T-helper 22 cell (primary cell): ENCODE results near the gene UROC1.

Experiments used
- DNase-seq: peaks from one replicate; pipeline ENCODE4 v3.0.0-alpha.2; 2020; ENCODE audit warnings: low read depth

UROC1 gene

DNA sequence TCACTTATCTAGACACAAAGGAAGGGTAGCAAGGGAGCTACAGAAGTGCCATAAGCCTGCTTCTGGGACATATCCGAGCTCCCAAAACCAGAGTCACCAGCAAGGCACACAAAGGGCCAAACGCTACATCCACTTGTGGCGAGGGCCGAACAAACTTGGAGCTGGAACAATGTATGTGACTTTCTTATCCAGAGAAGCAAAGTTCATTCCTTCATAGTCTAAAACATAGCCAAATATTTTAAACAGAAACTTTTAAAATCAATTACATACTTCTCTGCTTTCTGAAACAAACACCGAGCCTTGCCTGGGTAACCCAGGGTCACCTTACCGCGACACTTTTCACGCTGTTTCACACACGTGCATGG, 57.8 kb downstream of the UROC1 start:
- DNase-seq = no peak

DNA sequence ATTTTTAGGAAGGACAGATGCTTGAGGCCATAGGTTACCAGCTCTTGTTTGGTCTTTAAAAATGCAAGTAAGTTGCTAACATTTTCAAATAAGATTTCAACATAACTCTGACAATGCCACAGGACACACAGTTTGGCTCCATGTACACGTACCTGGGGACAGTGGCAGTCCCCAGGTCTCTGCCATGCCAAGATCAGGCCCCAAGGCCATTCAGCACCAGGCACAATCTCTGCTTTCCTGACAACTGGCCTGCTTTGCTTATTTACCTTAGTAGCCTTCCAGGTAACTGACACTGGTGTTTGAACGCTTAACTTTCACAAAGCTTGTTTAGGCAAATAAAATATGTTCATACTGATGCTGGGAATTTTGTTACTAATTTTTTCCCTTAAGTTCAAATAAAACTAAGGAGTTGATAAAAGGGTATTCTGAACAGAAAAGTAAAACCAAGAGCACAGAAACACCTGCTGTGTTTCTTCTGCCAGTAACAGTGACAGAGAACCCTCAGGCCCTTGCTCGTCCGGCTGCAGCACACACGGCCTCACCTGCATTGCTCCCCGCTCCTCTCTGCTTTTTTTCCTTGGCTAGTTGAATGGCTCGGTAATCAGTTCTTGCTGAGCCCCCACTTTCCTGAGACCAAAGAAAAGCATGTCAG, 58.3 kb downstream of the UROC1 start:
- no peak for DNase-seq

DNA sequence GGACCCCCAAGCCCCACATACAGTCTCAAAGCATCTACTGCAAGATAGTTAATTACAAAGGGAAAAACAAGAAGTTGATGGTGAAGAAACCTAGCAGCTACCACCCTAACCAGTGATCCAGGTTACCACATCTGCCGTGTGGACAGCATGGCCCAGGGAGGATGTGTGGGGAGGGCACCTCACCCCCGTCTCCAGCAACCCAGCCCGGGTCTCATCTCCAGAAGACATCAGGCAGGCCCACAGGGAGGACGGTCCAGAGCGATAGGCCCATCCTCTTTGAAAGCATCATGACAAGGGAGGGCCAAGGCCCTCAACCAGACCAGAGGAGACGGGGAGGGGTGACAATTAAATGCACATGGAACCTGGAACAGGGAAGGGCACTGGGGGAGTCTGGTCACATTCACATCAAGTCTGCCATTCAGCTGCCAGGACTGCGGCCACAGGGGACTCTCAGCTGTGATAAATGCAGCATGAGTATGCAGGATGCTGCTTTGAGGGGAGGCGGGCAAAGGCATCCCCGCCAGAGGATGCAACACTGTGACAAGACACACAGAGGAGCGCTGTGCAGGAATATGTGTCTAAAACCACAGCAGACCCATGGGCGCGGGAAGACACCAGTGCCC, 60.7 kb downstream of the UROC1 start:
- DNase-seq = no peak

DNA sequence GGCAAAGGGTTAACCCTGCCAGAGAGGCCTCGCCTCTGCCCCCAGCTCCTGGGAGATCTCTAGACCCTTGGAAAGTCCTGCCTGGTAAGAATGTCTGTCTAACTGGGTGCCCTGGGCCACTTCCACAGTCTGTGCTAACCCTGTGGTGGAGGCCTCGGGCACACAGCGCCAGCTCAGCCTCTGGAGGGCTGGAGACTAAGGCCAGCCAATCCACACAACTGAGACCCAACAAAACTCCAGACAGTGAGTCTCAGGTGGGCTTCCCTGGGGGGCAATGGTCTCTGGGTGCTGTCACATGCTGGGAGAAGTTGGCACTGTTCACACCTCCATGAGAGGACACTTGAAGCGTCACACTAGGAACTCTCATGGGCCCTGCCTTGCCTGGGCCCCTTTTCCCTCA, 61.4 kb downstream of the UROC1 start:
- DNase-seq = no peak

DNA sequence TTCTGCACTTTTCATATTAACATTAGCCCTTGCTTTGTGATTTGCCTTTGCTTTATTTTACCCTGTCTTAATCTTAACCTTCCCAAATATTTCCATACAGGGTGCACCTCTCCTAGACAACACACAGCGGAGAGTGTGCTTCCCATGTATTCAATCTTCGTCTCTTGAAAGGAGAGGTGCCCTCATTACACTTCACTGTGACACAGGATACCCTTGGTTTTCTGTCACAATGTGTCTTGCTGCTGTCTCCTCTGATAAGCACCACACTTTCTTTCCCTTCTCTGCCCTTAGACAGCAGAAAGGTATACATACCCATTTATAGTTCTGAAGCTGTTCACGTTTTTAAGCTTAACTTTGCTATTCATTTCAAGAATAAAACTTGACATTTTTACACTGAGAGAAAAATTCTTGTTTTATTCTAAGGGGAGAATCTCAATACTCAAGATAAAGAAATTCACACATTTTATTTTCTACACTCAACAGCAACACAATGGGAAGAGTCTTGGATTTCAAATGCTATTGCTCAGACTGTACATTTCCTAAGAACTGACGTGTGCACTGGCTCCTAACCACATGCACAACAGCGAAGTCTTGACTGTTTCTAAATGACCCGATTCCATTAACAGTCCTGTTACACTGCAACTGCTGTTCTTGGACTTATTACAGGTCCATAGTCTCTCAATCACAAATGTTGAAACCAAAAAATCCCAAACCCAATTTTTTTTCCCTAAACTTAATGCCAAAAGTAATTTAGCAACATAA, 63.0 kb downstream of the UROC1 start:
- no peak for DNase-seq

DNA sequence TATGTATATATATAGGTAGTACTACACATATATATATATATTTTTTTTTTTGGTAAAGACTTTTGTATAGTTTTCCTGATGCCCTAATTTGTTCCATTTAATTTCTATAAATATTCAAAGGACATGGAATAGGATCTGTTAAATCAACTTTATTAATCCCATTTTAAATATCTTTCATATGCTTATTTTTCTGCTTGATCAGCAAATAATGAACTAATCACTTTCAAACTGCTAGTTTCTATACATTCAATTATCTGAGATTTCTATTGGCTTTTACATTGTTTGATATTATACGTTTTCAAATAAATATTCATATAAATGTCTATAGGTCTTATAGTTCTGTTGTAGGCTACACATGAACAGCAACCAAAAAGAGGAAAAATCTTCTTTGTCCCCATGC, 63.5 kb downstream of the UROC1 start:
- DNase-seq = no peak

DNA sequence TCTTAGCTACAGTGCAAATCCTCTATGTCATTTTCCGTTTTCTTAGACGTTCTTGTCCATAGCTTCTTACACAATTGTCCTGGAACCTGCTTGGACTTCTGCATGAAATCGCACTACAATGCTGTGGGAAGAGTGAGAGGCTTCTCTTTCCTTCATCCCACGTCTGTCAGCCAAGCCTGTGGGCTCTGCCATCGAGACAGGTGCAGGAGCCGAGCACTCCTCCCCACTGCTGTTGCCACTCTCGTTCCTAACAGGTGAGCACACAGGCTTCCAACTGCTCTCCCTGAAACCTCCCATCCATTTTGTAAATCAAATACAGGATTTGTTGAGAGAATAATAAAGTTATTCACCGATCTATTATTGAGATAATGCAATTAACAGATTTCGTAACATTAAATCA, 65.4 kb downstream of the UROC1 start:
- DNase-seq = no peak

DNA sequence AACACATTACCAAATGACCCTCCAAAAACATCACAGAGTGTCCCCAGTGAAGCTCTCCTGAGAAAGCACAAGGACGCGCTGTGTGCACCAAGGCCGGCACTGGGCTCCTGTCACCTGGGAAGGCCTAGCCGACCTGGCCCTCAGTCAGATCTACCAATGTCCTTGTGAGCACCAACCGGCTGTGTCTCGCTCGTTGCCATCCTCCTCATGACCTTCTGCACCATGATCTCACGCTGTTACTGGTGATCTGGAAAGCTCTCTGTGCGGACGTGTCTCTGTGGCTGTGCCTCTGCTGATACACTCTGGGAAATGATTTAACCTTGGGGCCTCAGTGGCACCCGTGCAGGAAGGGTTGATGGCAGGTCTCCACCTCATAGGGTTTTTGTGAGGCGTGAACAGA, 66.1 kb downstream of the UROC1 start:
- DNase-seq = no peak

DNA sequence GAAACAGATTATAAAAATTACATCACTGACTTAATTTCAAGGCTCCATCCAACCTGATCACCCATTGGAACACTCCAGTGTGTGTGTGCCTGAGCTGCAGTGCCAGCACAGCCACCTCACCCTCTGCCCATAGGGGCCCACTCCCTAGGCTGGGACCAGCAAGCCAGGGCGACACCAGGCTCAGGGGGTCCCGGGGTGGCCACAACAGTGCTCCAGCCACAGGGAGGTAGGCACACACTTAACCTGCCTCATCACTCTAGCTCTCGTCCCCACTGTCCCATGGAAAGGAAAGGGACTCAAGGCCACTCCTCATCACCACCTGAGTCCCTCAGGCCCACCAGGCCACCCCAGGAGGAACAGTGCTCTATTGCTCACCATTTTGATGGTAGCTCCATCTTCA, 66.8 kb downstream of the UROC1 start:
- DNase-seq = no peak

DNA sequence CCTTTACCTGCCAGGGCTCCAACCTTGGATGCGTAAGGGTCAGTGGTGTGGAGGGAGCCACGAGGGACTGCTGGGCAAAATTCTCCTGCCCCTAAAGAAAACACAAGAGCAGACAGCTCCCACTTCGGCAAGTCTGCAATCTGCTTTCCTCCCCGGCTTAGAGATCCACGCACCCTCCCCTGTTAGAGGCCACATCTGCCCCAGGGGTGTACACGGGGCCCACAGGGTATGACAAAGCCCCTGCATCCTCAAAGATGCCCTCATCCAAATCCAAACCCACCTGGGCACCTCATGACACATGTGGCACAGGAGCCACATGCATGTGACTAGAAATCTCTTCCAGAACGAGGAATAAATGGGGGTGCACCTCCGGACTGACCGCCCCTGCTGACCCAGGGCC, 67.4 kb downstream of the UROC1 start:
- no peak for DNase-seq

DNA sequence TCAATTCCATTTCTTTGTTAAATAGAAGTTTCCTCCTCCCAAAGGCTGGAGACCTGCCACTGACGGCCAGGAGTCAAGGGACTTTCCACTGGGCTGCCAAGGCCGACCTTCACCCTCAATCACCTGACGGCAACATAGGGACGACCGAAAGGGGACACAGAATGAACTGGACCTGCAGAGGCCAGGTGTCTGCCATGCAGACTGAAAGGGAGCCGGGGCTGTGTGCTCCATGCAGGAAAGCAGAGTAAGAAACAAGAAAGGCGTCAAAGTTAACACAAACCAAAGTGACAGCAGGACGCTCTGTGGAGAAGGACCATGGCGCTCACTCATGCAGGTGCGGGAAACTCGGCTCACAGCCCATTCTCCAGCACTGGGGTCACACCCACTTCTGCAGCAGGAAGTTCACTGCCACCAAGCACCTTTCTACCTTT, 67.9 kb downstream of the UROC1 start:
- no peak for DNase-seq

DNA sequence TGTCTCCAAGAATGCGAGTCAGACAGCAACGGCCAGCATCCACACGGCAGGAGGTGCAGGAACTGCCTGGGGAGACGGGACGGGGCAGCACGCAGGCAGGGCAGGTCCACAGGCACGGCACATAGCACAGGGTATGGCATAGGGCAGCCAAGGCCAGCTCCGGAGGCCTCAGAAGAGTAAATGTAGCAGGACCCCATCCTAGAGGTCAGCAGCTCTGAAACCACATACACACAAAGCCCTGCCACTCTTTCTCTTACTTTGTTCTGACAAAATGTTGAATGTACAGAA, 68.7 kb downstream of the UROC1 start:
- no peak for DNase-seq

DNA sequence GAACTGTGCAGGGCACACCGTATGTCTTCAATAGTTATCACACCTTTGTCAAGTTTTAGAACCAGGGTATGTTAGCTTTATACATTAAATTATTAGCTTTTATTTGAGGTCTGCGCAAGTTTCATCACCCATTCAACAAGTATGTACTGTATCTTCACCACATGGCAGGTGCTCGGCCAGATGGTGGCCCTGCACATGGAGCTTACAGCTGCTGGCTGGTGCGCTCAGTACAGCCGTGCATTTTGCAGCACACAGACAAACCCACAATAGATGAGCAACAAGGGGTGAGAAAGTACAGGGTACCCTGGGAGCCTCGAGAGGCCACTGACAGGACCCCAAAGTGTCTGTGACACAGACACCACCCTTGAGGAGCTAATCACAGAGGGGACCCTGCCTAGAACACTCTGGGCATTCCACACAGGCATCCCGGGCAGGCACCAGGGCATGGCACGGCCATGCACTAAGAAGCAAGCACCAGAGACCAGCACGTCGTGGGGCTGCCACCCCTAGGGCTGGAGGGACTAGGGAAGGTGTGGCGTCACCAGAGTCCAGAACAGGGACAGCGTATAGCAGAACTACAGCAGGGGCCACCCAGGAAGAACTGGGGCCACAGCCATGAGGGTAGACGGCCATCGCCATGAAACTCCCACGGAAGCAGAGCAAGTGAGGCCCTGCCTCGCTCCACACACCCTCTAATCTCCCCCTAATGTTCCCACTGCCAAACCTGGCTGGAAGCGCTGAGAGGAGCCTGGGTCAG, 69.3 kb downstream of the UROC1 start:
- DNase-seq = no peak

DNA sequence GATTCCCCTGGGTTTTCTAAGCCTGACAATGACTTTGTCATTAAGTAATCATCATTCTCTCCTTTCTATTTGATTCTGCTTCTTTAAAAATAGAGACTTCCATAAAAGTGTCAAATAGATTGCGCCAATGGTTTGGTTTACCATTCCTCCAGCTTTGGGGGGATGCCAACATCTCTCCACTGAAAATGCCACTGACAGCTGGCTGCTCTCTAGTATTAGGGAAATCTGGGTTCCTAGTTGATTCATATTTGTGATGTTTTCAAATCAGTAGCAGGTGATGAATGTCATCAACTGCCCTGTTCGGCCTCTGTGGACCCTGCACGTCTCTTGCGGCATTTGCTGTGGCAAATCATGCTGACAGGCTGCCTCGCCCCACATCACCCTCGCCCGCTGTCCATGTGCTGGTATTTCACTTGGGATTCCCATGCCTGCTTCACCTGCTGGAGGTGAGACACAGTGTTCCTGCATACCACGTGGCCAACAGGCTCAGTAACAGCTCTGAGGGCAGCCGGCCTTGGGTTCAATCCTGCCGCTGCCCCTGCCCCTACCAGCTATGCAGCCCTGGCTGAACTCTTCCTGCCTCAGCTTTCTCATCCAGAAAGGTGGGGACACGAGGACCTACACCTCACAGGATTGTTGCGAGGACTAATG, 70.0 kb downstream of the UROC1 start:
- DNase-seq = no peak

DNA sequence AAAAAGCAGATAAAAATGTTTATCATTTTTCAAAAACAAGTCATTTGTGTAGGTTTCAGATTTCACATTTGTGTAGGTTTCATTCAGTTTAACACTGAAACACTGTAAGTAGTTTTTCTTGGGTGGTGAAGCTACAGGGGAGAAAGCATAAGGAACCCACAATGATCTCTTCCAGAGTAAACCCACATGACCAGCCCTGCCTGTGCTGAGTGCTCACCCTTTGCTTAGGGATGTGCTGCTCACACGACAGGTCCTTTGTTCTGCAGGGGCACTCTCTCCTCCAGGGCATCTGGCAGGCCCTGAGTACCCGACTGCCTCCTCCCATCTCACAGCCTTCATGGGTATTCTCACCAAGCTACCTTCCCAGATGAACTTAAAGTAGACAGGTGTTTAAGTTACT, 70.8 kb downstream of the UROC1 start:
- no peak for DNase-seq

DNA sequence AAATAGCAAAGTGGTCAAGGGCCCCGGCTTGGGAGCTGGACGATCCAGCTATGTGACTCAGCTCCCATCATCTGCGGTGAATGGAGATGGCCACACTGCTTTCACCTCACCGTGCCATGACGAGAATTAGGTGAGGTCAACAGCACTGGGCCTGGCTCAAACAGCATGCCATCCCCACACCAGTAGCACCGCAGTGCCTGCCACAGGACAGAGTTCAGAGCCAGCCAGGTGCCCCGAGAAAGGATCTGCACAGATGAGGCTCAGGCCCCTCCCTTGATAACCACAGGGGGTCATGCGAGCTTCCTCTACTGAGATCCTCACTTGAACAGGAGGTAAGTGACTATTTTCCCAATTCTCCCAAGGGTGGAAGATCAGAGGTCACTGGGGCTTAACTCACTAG, 71.3 kb downstream of the UROC1 start:
- no peak for DNase-seq

DNA sequence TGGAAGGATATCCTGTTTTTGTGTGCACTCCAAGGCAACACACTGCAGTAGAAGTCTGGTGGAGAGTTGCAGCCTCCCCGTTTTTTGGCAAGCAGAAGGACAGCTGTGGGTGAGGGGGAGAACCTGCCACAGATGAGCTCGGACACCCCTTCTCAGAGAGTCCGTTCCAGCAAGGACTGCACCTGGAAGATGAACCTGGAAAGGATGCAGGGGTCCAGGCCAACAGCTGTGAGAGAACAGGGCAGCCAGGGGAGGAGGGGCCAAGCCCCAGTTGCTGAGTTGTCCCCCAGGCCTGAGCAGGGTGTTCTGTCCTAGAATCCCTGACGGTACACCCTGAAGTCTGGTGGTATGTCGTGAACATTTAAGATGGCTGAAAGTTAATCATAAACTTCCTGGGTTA, 72.1 kb downstream of the UROC1 start:
- no peak for DNase-seq

DNA sequence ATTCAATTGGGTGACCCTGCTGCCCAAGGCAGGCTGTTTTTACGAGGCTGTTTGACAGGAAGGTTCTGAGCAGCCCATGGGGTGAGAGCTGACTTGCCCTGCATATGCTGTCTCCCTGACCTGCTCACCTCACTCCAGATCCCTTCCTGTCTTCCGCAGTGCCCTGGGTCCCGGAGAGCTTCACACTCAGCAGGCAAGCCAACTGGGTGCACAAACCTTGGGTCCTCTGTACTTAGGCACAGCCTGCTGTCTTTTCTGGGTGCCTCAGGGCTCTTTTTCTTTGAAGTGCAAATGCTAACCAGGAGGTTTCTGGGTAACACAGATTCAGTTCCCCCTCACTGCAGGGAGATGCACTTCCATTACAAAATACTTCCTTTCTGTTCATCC, 74.7 kb downstream of the UROC1 start:
- DNase-seq = no peak

DNA sequence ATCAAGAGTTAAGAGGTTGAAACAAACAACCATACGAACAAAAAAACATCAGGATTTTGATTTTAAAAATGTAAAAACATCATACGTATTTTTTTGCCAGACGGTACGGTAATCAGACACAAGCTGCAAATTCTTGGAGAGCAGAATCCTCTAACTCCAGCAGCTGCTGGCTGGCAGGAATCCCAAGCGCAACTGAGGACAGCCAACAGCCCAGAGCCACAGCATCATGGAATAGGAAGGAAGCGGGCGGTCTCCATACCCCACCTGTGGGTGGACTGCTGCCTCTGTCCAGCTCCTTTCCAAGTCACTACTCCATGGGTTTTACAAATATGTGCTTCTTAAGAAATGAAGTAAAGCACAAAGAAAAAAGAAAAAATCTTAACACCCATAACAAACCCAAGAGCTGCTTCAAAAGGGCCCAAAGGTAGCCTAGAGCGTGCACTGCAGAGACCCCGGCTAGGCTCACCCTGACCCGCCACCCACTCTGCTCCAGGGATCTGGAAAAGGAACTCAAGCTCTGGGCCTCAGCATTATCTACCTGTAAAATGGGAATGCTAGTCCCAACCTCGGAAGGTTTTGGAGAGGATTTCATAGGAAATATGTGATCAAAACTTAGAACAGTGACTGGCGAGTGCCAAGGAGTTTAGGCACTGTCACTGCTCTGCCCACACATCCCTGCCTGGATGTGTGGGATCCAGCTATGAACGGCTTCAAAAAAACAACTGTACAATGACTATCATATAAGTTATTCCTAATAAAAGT, 75.3 kb downstream of the UROC1 start:
- DNase-seq = no peak

DNA sequence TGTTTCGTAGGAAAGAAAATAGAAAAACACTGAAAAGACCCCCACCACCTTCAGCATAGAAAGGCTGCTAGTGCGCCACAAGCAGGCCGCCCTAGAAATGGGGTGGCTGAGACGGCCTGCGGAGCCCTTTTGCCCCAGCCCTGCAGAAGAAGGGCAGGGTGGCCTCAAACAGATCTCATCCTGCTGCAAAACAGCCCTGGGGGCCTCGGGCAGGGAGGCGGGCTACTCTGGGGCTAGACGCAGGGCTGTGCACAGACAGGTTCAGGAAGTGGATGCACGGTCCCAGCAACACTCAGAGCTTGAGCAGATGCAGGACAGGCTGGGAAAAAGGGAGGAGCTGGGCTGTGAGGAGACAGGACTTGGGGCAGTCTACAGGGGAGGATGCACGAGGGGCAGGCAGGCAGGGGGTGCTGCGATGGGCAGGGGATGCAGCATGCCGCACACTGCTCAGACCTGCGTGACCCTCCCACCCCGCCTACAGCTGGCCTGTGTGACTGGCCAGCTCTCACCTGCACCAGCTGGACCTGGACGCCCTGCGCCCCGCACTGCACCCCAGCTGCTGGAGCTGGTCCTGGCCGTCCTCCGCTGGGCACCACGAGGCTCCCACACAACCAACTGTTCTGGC, 76.2 kb downstream of the UROC1 start:
- DNase-seq = no peak

DNA sequence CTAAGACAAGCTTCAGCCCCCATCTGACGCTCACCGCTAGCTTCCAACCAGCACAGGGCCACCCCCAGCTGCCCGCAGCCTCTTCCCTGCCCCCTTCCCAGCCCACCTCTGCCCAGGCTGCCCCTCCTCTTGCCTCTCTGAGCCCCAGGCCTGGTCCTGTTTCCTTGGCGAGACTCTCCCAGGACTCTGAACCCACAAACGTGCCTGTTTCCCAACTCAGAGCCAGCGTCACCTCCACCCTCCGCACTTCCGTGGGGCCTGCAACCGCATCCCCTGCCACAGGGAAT, 76.9 kb downstream of the UROC1 start:
- no peak for DNase-seq
